ENCODE measurements around the gene FNIP2. TPM values are rescaled to one million over a fixed set of nuclear protein-coding genes. Genes with fewer than 3 reads are reported as not detected.
A peak's percentile ranks its signal among the peaks of the same experiment; 100 is the strongest.

The FNIP2 gene
- total RNA-seq, 1 donor from 2014 or later: 33.7 TPM

GRCh38 chr4:158766434-158767044, 2.3 kb upstream of the FNIP2 start:
- H3K4me1 Mint-ChIP-seq (ENCODE audit: low read depth): peaks cover 28% of the 10 kb centered on the region
- TF ChIP-seq CTCF (IDR thresholded peaks at IDR 0.05): no peak
- no peak overlapping the region for H3K27ac Mint-ChIP-seq (ENCODE audit: unreplicated experiment)
- no peak for DNase-seq (ENCODE audit: low spot score)
- no peaks in the 10 kb centered on the region for H3K9me3 Mint-ChIP-seq (ENCODE audit: low read depth)
- H3K27me3 Mint-ChIP-seq (ENCODE audit: low read depth): no peaks in the 10 kb centered on the region
- no peaks in the 10 kb centered on the region for H3K36me3 Mint-ChIP-seq (ENCODE audit: low read depth)
- no peak overlapping the region for H3K4me3 Mint-ChIP-seq (ENCODE audit: unreplicated experiment)

GRCh38 chr4:158767451-158767850, 1.4 kb upstream of the FNIP2 start:
- H3K27ac Mint-ChIP-seq (ENCODE audit: unreplicated experiment): no peak overlapping the region
- TF ChIP-seq CTCF (IDR thresholded peaks at IDR 0.05): no peak
- H3K4me3 Mint-ChIP-seq (ENCODE audit: unreplicated experiment): no peak overlapping the region
- no peak for DNase-seq (ENCODE audit: low spot score)
- no peaks in the 10 kb centered on the region for H3K9me3 Mint-ChIP-seq (ENCODE audit: low read depth)
- H3K36me3 Mint-ChIP-seq (ENCODE audit: low read depth): no peaks in the 10 kb centered on the region
- peaks cover 36% of the 10 kb centered on the region for H3K4me1 Mint-ChIP-seq (ENCODE audit: low read depth)
- no peaks in the 10 kb centered on the region for H3K27me3 Mint-ChIP-seq (ENCODE audit: low read depth)

GRCh38 chr4:158769175-158769921, 522 bp downstream of the FNIP2 start:
- Mint-ChIP-seq H3K9me3 (ENCODE audit: low read depth) (no peaks in the 10 kb centered on the region), H3K4me1 (ENCODE audit: low read depth) (peaks cover 42% of the 10 kb centered on the region), H3K36me3 (ENCODE audit: low read depth) (no peaks in the 10 kb centered on the region), H3K27ac (ENCODE audit: unreplicated experiment) (peak overlapping the region; percentile 96), H3K4me3 (ENCODE audit: unreplicated experiment) (peak overlapping the region; percentile 99), H3K27me3 (ENCODE audit: low read depth) (no peaks in the 10 kb centered on the region)
- no peak for DNase-seq (ENCODE audit: low spot score)
- no peak for TF ChIP-seq CTCF (IDR thresholded peaks at IDR 0.05)

GRCh38 chr4:158770671-158771070, 1.8 kb downstream of the FNIP2 start:
- Mint-ChIP-seq H3K4me3 (ENCODE audit: unreplicated experiment) (peak overlapping the region; percentile 99), H3K4me1 (ENCODE audit: low read depth) (peaks cover 55% of the 10 kb centered on the region), H3K36me3 (ENCODE audit: low read depth) (no peaks in the 10 kb centered on the region)

GRCh38 chr4:158771776-158772175, 3.0 kb downstream of the FNIP2 start:
- Mint-ChIP-seq H3K27ac (ENCODE audit: unreplicated experiment) (peak overlapping the region; percentile 34), H3K27me3 (ENCODE audit: low read depth) (no peaks in the 10 kb centered on the region)

More at GRCh38 chr4:158770671-158771070, 1.8 kb downstream of the FNIP2 start:
- Mint-ChIP-seq H3K27ac (ENCODE audit: unreplicated experiment) (no peak overlapping the region), H3K27me3 (ENCODE audit: low read depth) (no peaks in the 10 kb centered on the region), H3K9me3 (ENCODE audit: low read depth) (no peaks in the 10 kb centered on the region)
- no peak for TF ChIP-seq CTCF (IDR thresholded peaks at IDR 0.05)
- DNase-seq (ENCODE audit: low spot score): no peak

More at GRCh38 chr4:158771776-158772175, 3.0 kb downstream of the FNIP2 start:
- peaks cover 64% of the 10 kb centered on the region for H3K4me1 Mint-ChIP-seq (ENCODE audit: low read depth)
- H3K36me3 Mint-ChIP-seq (ENCODE audit: low read depth): no peaks in the 10 kb centered on the region
- no peak for TF ChIP-seq CTCF (IDR thresholded peaks at IDR 0.05)
- DNase-seq (ENCODE audit: low spot score): no peak
- H3K9me3 Mint-ChIP-seq (ENCODE audit: low read depth): no peaks in the 10 kb centered on the region
- H3K4me3 Mint-ChIP-seq (ENCODE audit: unreplicated experiment): no peak overlapping the region
